Measurements from ENCODE around the gene TMEM11.
"Not testable (repeated sequence)": the region's sequence is repeated elsewhere in the genome, so short reads cannot be mapped to it uniquely, and the experiment has no call there.

The TMEM11 gene

GRCh38 chr17:21194226-21194625 lies 19.7 kb downstream of the TMEM11 start:
- Histone ChIP-seq H3K27me3 (replicated peaks in 2 of 5; ENCODE audit: control insufficient read depth in 4 of 5, insufficient read depth in 5 of 5, low read length in 4 of 5) (no peaks in the 10 kb centered on the region), H3K4me3 (ENCODE audit: control insufficient read depth in 1 of 7, extremely low read depth in 1 of 7, insufficient read depth in 4 of 7, low read depth in 2 of 7, low read length in 6 of 7) (no peak overlapping the region), H3K4me1 (ENCODE audit: control extremely low read depth in 1 of 4, control insufficient read depth in 4 of 4, insufficient read depth in 4 of 4, low read length in 3 of 4) (no peaks in the 10 kb centered on the region), H3K9me3 (ENCODE audit: control extremely low read depth in 1 of 5, control insufficient read depth in 4 of 5, insufficient read depth in 2 of 5, low read depth in 1 of 5, low read length in 4 of 5) (no peaks in the 10 kb centered on the region), H3K27ac (ENCODE audit: insufficient read depth in 1 of 2, low read depth in 1 of 2, low read length in 2 of 2, poor library complexity in 1 of 2, severe bottlenecking in 2 of 2) (no peak overlapping the region), H3K36me3 (ENCODE audit: control insufficient read depth in 4 of 4, insufficient read depth in 4 of 4, low read length in 3 of 4) (peaks cover 2 to 66% (median 43%) of the 10 kb centered on the region in 4 experiments)
- ChIA-PET CTCF (no interaction called here), POLR2A (no interaction called here)
- WGBS (ENCODE audit: insufficient coverage) = 82% methylated on average over 8 of the region's 8 CpGs
- DNase-seq = no peak

GRCh38 chr17:21193031-21193430 lies 20.9 kb downstream of the TMEM11 start:
- peaks cover 2 to 66% (median 46%) of the 10 kb centered on the region in 4 experiments for H3K36me3 ChIP-seq (ENCODE audit: control insufficient read depth in 4 of 4, insufficient read depth in 4 of 4, low read length in 3 of 4)
- WGBS (ENCODE audit: insufficient coverage) = 100% methylated on average over 5 of the region's 5 CpGs
- ChIA-PET CTCF (no interaction called here), POLR2A (no interaction called here)
- no peaks in the 10 kb centered on the region for H3K27me3 ChIP-seq (replicated peaks in 2 of 5; ENCODE audit: control insufficient read depth in 4 of 5, insufficient read depth in 5 of 5, low read length in 4 of 5)
- H3K27ac ChIP-seq (ENCODE audit: insufficient read depth in 1 of 2, low read depth in 1 of 2, low read length in 2 of 2, poor library complexity in 1 of 2, severe bottlenecking in 2 of 2) = no peak overlapping the region
- no peak overlapping the region for H3K4me3 ChIP-seq (ENCODE audit: control insufficient read depth in 1 of 7, extremely low read depth in 1 of 7, insufficient read depth in 4 of 7, low read depth in 2 of 7, low read length in 6 of 7)
- no peak for DNase-seq
- no peaks in the 10 kb centered on the region for H3K9me3 ChIP-seq (ENCODE audit: control extremely low read depth in 1 of 5, control insufficient read depth in 4 of 5, insufficient read depth in 2 of 5, low read depth in 1 of 5, low read length in 4 of 5)
- no peaks in the 10 kb centered on the region for H3K4me1 ChIP-seq (ENCODE audit: control extremely low read depth in 1 of 4, control insufficient read depth in 4 of 4, insufficient read depth in 4 of 4, low read length in 3 of 4)

DNA sequence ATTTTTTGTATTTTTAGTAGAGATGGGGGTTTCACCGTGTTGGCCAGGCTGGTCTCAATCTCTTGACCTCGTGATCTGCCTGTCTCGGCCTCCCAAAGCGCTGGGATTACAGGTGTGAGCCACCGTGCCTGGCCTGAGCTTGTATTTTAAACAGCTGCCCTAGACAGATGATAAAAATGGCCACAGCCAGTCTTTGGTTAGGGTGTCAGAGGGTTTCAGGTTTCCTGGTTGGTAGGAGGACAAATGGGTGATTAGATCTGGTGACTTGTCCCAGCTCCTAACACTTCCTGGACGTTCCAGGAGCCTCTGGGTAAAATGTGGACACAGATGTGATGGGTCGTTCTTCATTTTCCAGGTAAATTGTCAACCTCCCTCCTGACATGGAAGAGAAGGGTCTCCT lies 21.5 kb downstream of the TMEM11 start:
- POLR2A ChIA-PET; DNase-seq; H3K27ac ChIP-seq (ENCODE audit: insufficient read depth in 1 of 2, low read depth in 1 of 2, low read length in 2 of 2, poor library complexity in 1 of 2, severe bottlenecking in 2 of 2); H3K4me3 ChIP-seq (ENCODE audit: control insufficient read depth in 1 of 7, extremely low read depth in 1 of 7, insufficient read depth in 4 of 7, low read depth in 2 of 7, low read length in 6 of 7); H3K27me3 ChIP-seq (replicated peaks in 2 of 5; ENCODE audit: control insufficient read depth in 4 of 5, insufficient read depth in 5 of 5, low read length in 4 of 5); H3K4me1 ChIP-seq (ENCODE audit: control extremely low read depth in 1 of 4, control insufficient read depth in 4 of 4, insufficient read depth in 4 of 4, low read length in 3 of 4); H3K9me3 ChIP-seq (ENCODE audit: control extremely low read depth in 1 of 5, control insufficient read depth in 4 of 5, insufficient read depth in 2 of 5, low read depth in 1 of 5, low read length in 4 of 5): not testable (repeated sequence)
- CTCF ChIA-PET = interaction anchor here (2.0 kb wide), 1 partner anchor 13 kb away, joined by 4 read pairs; no protein-coding TSS in a partner anchor
- peaks cover 0 to 59% (median 42%) of the 10 kb centered on the region in 4 experiments for H3K36me3 ChIP-seq (ENCODE audit: control insufficient read depth in 4 of 4, insufficient read depth in 4 of 4, low read length in 3 of 4)
- 97% methylated on average over 7 of the region's 7 CpGs for WGBS (ENCODE audit: insufficient coverage)

GRCh38 chr17:21191698-21192097 lies 22.3 kb downstream of the TMEM11 start:
- Histone ChIP-seq H3K9me3 (ENCODE audit: control extremely low read depth in 1 of 5, control insufficient read depth in 4 of 5, insufficient read depth in 2 of 5, low read depth in 1 of 5, low read length in 4 of 5) (no peaks in the 10 kb centered on the region), H3K27me3 (replicated peaks in 2 of 5; ENCODE audit: control insufficient read depth in 4 of 5, insufficient read depth in 5 of 5, low read length in 4 of 5) (no peaks in the 10 kb centered on the region), H3K36me3 (ENCODE audit: control insufficient read depth in 4 of 4, insufficient read depth in 4 of 4, low read length in 3 of 4) (peaks cover 0 to 54% (median 37%) of the 10 kb centered on the region in 4 experiments), H3K4me3 (ENCODE audit: control insufficient read depth in 1 of 7, extremely low read depth in 1 of 7, insufficient read depth in 4 of 7, low read depth in 2 of 7, low read length in 6 of 7) (no peak overlapping the region), H3K27ac (ENCODE audit: insufficient read depth in 1 of 2, low read depth in 1 of 2, low read length in 2 of 2, poor library complexity in 1 of 2, severe bottlenecking in 2 of 2) (no peak overlapping the region), H3K4me1 (ENCODE audit: control extremely low read depth in 1 of 4, control insufficient read depth in 4 of 4, insufficient read depth in 4 of 4, low read length in 3 of 4) (no peaks in the 10 kb centered on the region)
- ChIA-PET POLR2A (no interaction called here), CTCF (interaction anchor here (1.3 to 2.0 kb wide), 2 partner anchors 13 to 62 kb away, joined by 3 to 4 read pairs; no protein-coding TSS in a partner anchor)
- DNase-seq = no peak
- 100% methylated on average over 1 of the region's 2 CpGs for WGBS (ENCODE audit: insufficient coverage)

DNA sequence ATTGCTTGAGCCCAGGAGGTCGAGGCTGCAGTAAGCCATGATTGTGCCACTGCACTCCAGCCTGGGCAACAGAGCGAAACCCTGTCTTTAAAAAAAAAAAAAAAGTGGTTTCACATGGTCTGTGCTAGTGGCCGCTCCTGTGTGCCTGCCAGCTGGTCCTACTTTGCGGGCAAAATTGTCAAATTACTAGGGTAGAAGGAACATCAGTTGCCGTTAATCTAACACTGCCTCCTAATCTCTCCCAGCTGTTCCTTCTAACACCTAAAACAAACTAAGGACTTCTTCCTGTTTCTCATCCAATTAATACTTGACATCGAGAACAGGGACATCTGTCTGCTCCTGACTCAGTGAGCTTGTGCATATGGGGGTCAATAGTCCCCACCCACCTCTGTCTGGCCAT lies 23.9 kb downstream of the TMEM11 start:
- no peak for DNase-seq
- POLR2A ChIA-PET = interaction anchor here (0.7 kb wide), 1 partner anchor 18 kb away, joined by 5 read pairs; no protein-coding TSS in a partner anchor
- WGBS (ENCODE audit: insufficient coverage) = 100% methylated on average over 6 of the region's 6 CpGs
- peaks cover 3 to 51% (median 38%) of the 10 kb centered on the region in 4 experiments for H3K36me3 ChIP-seq (ENCODE audit: control insufficient read depth in 4 of 4, insufficient read depth in 4 of 4, low read length in 3 of 4)
- H3K9me3 ChIP-seq (ENCODE audit: control extremely low read depth in 1 of 5, control insufficient read depth in 4 of 5, insufficient read depth in 2 of 5, low read depth in 1 of 5, low read length in 4 of 5) = no peaks in the 10 kb centered on the region
- CTCF ChIA-PET = interaction anchor here (0.9 to 1.4 kb wide), 8 partner anchors 15 to 72 kb away, joined by 3 to 4 read pairs (median 3); no protein-coding TSS in a partner anchor
- peaks cover 0 to 7% (median 3%) of the 10 kb centered on the region in 4 experiments for H3K4me1 ChIP-seq (ENCODE audit: control extremely low read depth in 1 of 4, control insufficient read depth in 4 of 4, insufficient read depth in 4 of 4, low read length in 3 of 4)
- H3K4me3 ChIP-seq (ENCODE audit: control insufficient read depth in 1 of 7, extremely low read depth in 1 of 7, insufficient read depth in 4 of 7, low read depth in 2 of 7, low read length in 6 of 7) = no peak overlapping the region
- H3K27ac ChIP-seq (ENCODE audit: insufficient read depth in 1 of 2, low read depth in 1 of 2, low read length in 2 of 2, poor library complexity in 1 of 2, severe bottlenecking in 2 of 2) = no peak overlapping the region
- H3K27me3 ChIP-seq (replicated peaks in 2 of 5; ENCODE audit: control insufficient read depth in 4 of 5, insufficient read depth in 5 of 5, low read length in 4 of 5) = no peaks in the 10 kb centered on the region

DNA sequence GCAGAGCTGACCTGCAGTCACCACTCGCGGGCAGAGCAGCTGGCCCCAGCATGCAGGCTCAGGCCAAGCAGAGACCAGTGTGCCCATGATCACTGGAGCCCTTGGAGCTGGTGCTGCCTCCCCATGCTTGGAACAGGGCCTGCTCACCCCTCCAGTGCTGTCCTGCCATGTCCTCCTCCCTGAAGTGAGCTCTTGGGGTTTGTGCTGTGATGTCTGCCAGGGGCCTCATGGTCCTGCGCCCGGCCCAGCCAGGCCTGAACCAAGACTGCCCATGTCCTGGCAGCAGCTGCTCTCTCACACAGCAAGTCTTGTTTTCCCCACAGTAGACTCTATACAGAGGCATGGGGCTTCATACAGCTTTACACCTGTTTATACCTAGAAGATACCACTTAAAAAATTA lies 24.6 kb downstream of the TMEM11 start:
- Histone ChIP-seq H3K4me3 (ENCODE audit: control insufficient read depth in 1 of 7, extremely low read depth in 1 of 7, insufficient read depth in 4 of 7, low read depth in 2 of 7, low read length in 6 of 7) (no peak overlapping the region), H3K27me3 (replicated peaks in 2 of 5; ENCODE audit: control insufficient read depth in 4 of 5, insufficient read depth in 5 of 5, low read length in 4 of 5) (no peaks in the 10 kb centered on the region), H3K4me1 (ENCODE audit: control extremely low read depth in 1 of 4, control insufficient read depth in 4 of 4, insufficient read depth in 4 of 4, low read length in 3 of 4) (peaks cover 0 to 7% (median 3%) of the 10 kb centered on the region in 4 experiments), H3K27ac (ENCODE audit: insufficient read depth in 1 of 2, low read depth in 1 of 2, low read length in 2 of 2, poor library complexity in 1 of 2, severe bottlenecking in 2 of 2) (no peak overlapping the region), H3K9me3 (ENCODE audit: control extremely low read depth in 1 of 5, control insufficient read depth in 4 of 5, insufficient read depth in 2 of 5, low read depth in 1 of 5, low read length in 4 of 5) (no peaks in the 10 kb centered on the region), H3K36me3 (ENCODE audit: control insufficient read depth in 4 of 4, insufficient read depth in 4 of 4, low read length in 3 of 4) (peaks cover 9 to 56% (median 43%) of the 10 kb centered on the region in 4 experiments)
- no peak for DNase-seq
- POLR2A ChIA-PET = no interaction called here
- CTCF ChIA-PET = interaction anchor here (0.9 to 1.3 kb wide), 5 partner anchors 12 to 62 kb away, joined by 3 to 4 read pairs (median 3); no protein-coding TSS in a partner anchor
- 93% methylated on average over 2 of the region's 4 CpGs for WGBS (ENCODE audit: insufficient coverage)

DNA sequence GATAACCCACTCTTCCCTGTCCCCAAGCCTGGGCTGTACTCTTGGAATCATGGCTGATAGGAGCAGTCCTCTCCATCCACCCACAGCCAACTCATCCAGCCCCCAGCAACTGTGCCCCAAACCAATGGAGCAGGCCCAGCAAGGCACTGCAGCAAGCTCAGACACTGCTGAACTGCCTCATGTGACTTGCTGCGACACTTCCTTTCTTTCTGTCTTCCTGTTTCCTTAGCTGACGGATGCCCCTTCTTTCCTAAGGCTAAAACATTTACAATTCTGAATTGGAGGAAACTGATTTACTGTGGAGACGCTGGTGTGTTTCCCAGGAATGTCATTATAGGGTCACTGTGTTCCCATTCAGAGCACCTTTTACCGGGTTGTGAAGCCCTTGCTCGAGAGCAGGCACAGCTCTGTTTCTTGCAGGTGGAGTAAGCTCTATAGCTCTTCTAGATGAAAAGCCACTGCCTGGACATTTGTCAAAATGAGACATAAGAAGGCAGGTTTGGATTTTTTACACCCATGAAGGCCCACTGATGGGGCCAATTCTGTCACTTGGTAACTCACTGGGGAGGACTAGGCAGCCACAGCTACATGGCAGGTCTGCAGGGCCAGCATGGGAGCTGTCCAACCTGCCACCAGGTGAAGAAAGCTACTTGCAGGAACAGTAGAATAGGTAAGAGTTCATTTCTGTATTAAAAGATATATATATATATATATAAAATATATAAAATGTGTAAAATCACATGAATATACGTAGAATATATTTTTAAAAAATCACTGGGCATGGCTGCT lies 27.4 kb downstream of the TMEM11 start:
- POLR2A ChIA-PET = no interaction called here
- Histone ChIP-seq H3K9me3 (ENCODE audit: control extremely low read depth in 1 of 5, control insufficient read depth in 4 of 5, insufficient read depth in 2 of 5, low read depth in 1 of 5, low read length in 4 of 5) (no peaks in the 10 kb centered on the region), H3K4me1 (ENCODE audit: control extremely low read depth in 1 of 4, control insufficient read depth in 4 of 4, insufficient read depth in 4 of 4, low read length in 3 of 4) (peaks cover 0 to 19% (median 6%) of the 10 kb centered on the region in 4 experiments), H3K36me3 (ENCODE audit: control insufficient read depth in 4 of 4, insufficient read depth in 4 of 4, low read length in 3 of 4) (peaks cover 17 to 52% (median 46%) of the 10 kb centered on the region in 4 experiments), H3K4me3 (ENCODE audit: control insufficient read depth in 1 of 7, extremely low read depth in 1 of 7, insufficient read depth in 4 of 7, low read depth in 2 of 7, low read length in 6 of 7) (no peak overlapping the region), H3K27me3 (replicated peaks in 2 of 5; ENCODE audit: control insufficient read depth in 4 of 5, insufficient read depth in 5 of 5, low read length in 4 of 5) (no peaks in the 10 kb centered on the region), H3K27ac (ENCODE audit: insufficient read depth in 1 of 2, low read depth in 1 of 2, low read length in 2 of 2, poor library complexity in 1 of 2, severe bottlenecking in 2 of 2) (no peak overlapping the region)
- no peak for DNase-seq
- 82% methylated on average over 2 of the region's 6 CpGs for WGBS (ENCODE audit: insufficient coverage)
- CTCF ChIA-PET = interaction anchor here (0.7 to 1.3 kb wide), 4 partner anchors 9 to 55 kb away, joined by 3 read pairs; no protein-coding TSS in a partner anchor
